Keratinocyte (primary cell): ENCODE results near the gene FDX1. TPM values are rescaled to one million over a fixed set of nuclear protein-coding genes. Genes with fewer than 3 reads are reported as not detected.

Experiments
- DNase-seq: peaks from one replicate; pipeline ENCODE4 v3.0.0-alpha.2; 2011; ENCODE audit warnings: low read depth, missing footprints, low spot score
- FAIRE-seq: peaks from 2 replicates; lab custom pipeline; 2011; peaks lifted over from hg19 to GRCh38; lab: Jason Lieb, UNC
- H2AFZ ChIP-seq: 2 replicates; pipeline ENCODE4 v1.6.0; 2012; ENCODE audit warnings: low read length, control low read depth, inconsistent platforms; ENCODE audit not compliant: control insufficient read depth
- H3K27ac ChIP-seq: 2 replicates; pipeline ENCODE4 v1.5.1; 2011; ENCODE audit warnings: low read length; ENCODE audit not compliant: control insufficient read depth, insufficient read depth
- H3K27me3 ChIP-seq: 3 replicates; pipeline ENCODE4 v1.6.0; 2011; ENCODE audit warnings: low read length; ENCODE audit not compliant: control insufficient read depth, insufficient read depth; ENCODE audit errors: extremely low read depth
- H3K36me3 ChIP-seq, 2 experiments: 2 replicates in 1 of 2; 3 replicates in 1 of 2; pipeline ENCODE4 v1.5.1; 2011; ENCODE audit warnings: low read length in 2 of 2, mild to moderate bottlenecking in 1 of 2; ENCODE audit not compliant: control insufficient read depth in 2 of 2, insufficient read depth in 2 of 2; ENCODE audit errors: extremely low read depth in 1 of 2
- H3K4me1 ChIP-seq: 3 replicates; pipeline ENCODE4 v1.5.1; 2011; ENCODE audit warnings: low read length; ENCODE audit not compliant: control insufficient read depth, insufficient read depth; ENCODE audit errors: extremely low read depth
- H3K4me2 ChIP-seq: 3 replicates; pipeline ENCODE4 v1.6.0; 2011; ENCODE audit warnings: low read depth, low read length; ENCODE audit not compliant: control insufficient read depth, insufficient read depth; ENCODE audit errors: extremely low read depth
- H3K4me3 ChIP-seq, 3 experiments: fragments of 200-600 bp in 1 of 3; sonication (generic) in 1 of 3; 2 replicates in 2 of 3; 3 replicates in 1 of 3; pipeline ENCODE4 v1.5.1; 2011 to 2016; ENCODE audit warnings: low read length in 3 of 3, mild to moderate bottlenecking in 3 of 3, control low read depth in 2 of 3, inconsistent platforms in 1 of 3, low read depth in 1 of 3, mixed read lengths in 1 of 3, mixed run types in 1 of 3, moderate library complexity in 1 of 3; ENCODE audit not compliant: control insufficient read depth in 2 of 3, insufficient read depth in 2 of 3; ENCODE audit errors: extremely low read depth in 1 of 3
- H3K79me2 ChIP-seq: 2 replicates; pipeline ENCODE4 v1.6.0; 2012; ENCODE audit warnings: low read length; ENCODE audit not compliant: control insufficient read depth, insufficient read depth
- H3K9ac ChIP-seq: 3 replicates; pipeline ENCODE4 v1.6.0; 2011; ENCODE audit warnings: low read length; ENCODE audit not compliant: control insufficient read depth, insufficient read depth; ENCODE audit errors: extremely low read depth
- H3K9me1 ChIP-seq: 3 replicates; pipeline ENCODE4 v1.6.0; 2011; ENCODE audit warnings: low read length; ENCODE audit not compliant: control insufficient read depth, insufficient read depth; ENCODE audit errors: extremely low read depth
- H3K9me3 ChIP-seq: 2 replicates; pipeline ENCODE4 v1.5.1; 2012; ENCODE audit warnings: low read depth, low read length; ENCODE audit not compliant: control insufficient read depth
- H4K20me1 ChIP-seq: 3 replicates; pipeline ENCODE4 v1.6.0; 2011; ENCODE audit warnings: low read length; ENCODE audit not compliant: control insufficient read depth, insufficient read depth; ENCODE audit errors: extremely low read depth
- CTCF ChIP-seq, 3 experiments: IDR thresholded peaks in 1 of 3; conservative IDR thresholded peaks in 1 of 3; optimal IDR thresholded peaks in 1 of 3; 2 replicates in 2 of 3; 3 replicates in 1 of 3; pipeline versions ENCODE3 to v1.5.1; 2011; ENCODE audit warnings: low read length in 3 of 3, mild to moderate bottlenecking in 3 of 3, moderate library complexity in 2 of 3, control low read depth in 1 of 3, inconsistent platforms in 1 of 3; ENCODE audit not compliant: insufficient read depth in 2 of 3; ENCODE audit errors: extremely low read depth in 1 of 3
- EZH2 ChIP-seq: IDR thresholded peaks from one replicate; pipeline ENCODE4 v1.6.1; 2012; ENCODE audit warnings: inconsistent platforms, mild to moderate bottlenecking, low read length, moderate library complexity
- dilution Hi-C: fragments of 300-500 bp; cut with MboI; formaldehyde crosslinking; loops from one replicate; pipeline ENCODE4 v1.7.0; 2020; ENCODE audit warnings: low sequenced_read_pairs; ENCODE audit not compliant: extremely low pct_ligation_motif_present
- polyA plus RNA-seq, 5 experiments: library from polyadenylated mRNA; depleted of rRNA in 3 of 5; stranded (reverse) in 3 of 5; stranded (forward) in 1 of 5; unstranded in 1 of 5; fragments of >200 nt; gene quantifications; 1 replicate in 1 of 5; 2 replicates in 3 of 5; 3 replicates in 1 of 5; pipeline versions ENCODE4 v1.2.1 to v1.2.3, GENCODE V29; 2011 to 2012; ENCODE audit warnings: missing spikeins in 2 of 5, low read depth in 1 of 5, low replicate concordance in 1 of 5

Gene FDX1
- polyA plus RNA-seq, 1 donor (not counting 4 experiments of a cell fraction or from before 2014, with no cell fraction given): 9.1 TPM

GRCh38 chr11:110488446-110488845 lies 58.7 kb downstream of the FDX1 start:
- dilution Hi-C loops: no loop called here
- Histone ChIP-seq H3K36me3 (no peaks in the 10 kb centered on the region), H4K20me1 (no peaks in the 10 kb centered on the region), H3K4me1 (peaks cover 5% of the 10 kb centered on the region), H3K9me1 (no peaks in the 10 kb centered on the region), H3K27ac (no peak overlapping the region), H3K79me2 (no peaks in the 10 kb centered on the region), H3K9me3 (no peaks in the 10 kb centered on the region), H2AFZ (no peak overlapping the region), H3K4me2 (no peak overlapping the region), H3K27me3 (no peaks in the 10 kb centered on the region), H3K4me3 (no peak overlapping the region), H3K9ac (no peak overlapping the region)
- TF ChIP-seq EZH2 (no peak), CTCF (optimal IDR thresholded peaks at IDR 0.05 in 1 of 3, IDR thresholded peaks at IDR 0.05 in 1 of 3, conservative IDR thresholded peaks at IDR 0.05 in 1 of 3; ENCODE audit: extremely low read depth in 1 of 3, insufficient read depth in 2 of 3, low read length in 3 of 3) (no peak)
- DNase-seq (no peak), FAIRE-seq (no peak)

- no peaks in the 10 kb centered on the region for H3K79me2 ChIP-seq
- TF ChIP-seq EZH2 (no peak), CTCF (optimal IDR thresholded peaks at IDR 0.05 in 1 of 3, IDR thresholded peaks at IDR 0.05 in 1 of 3, conservative IDR thresholded peaks at IDR 0.05 in 1 of 3; ENCODE audit: extremely low read depth in 1 of 3, insufficient read depth in 2 of 3, low read length in 3 of 3) (no peak)
- peaks cover 5% of the 10 kb centered on the region for H3K4me1 ChIP-seq
- no peak overlapping the region for H3K4me3 ChIP-seq
- dilution Hi-C loops: no loop called here
- H3K9me1 ChIP-seq: no peaks in the 10 kb centered on the region
- no peak for FAIRE-seq
- DNase-seq: no peak
- H3K27ac ChIP-seq: no peak overlapping the region
- no peaks in the 10 kb centered on the region for H4K20me1 ChIP-seq
- no peak overlapping the region for H3K9ac ChIP-seq
- no peaks in the 10 kb centered on the region for H3K27me3 ChIP-seq
- no peaks in the 10 kb centered on the region for H3K9me3 ChIP-seq
- no peak overlapping the region for H2AFZ ChIP-seq
- H3K4me2 ChIP-seq: no peak overlapping the region
- no peaks in the 10 kb centered on the region for H3K36me3 ChIP-seq
Measured at GRCh38 chr11:110490886-110491285, 61.1 kb downstream of the FDX1 start.
